GM12872 (cell line): ENCODE results near the gene KRTAP5-1.
"Not testable (repeated sequence)": the region's sequence is repeated elsewhere in the genome, so short reads cannot be mapped to it uniquely, and the experiment has no call there.

Experiments used
- TF ChIP-seq, protein P1 (sequence below): IDR thresholded peaks from 3 replicates; pipeline ENCODE4 v1.5.1; 2011; ENCODE audit warnings: low read depth, mild to moderate bottlenecking, low read length, moderate library complexity; ENCODE audit not compliant: insufficient read depth

The KRTAP5-1 gene, protein sequence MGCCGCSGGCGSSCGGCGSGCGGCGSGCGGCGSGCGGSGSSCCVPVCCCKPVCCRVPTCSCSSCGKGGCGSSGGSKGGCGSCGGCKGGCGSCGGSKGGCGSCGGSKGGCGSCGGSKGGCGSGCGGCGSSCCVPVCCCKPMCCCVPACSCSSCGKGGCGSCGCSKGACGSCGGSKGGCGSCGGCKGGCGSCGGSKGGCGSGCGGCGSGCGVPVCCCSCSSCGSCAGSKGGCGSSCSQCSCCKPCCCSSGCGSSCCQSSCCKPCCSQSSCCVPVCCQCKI

GRCh38 chr11:1584661-1585370, at the start of gene KRTAP5-1:
Gene KRTAP5-1, minus strand, starts transcription at chr11:1585283. Its CDS starts 34 bp downstream, at chr11:1585249.
- TF ChIP-seq, protein P1, sequence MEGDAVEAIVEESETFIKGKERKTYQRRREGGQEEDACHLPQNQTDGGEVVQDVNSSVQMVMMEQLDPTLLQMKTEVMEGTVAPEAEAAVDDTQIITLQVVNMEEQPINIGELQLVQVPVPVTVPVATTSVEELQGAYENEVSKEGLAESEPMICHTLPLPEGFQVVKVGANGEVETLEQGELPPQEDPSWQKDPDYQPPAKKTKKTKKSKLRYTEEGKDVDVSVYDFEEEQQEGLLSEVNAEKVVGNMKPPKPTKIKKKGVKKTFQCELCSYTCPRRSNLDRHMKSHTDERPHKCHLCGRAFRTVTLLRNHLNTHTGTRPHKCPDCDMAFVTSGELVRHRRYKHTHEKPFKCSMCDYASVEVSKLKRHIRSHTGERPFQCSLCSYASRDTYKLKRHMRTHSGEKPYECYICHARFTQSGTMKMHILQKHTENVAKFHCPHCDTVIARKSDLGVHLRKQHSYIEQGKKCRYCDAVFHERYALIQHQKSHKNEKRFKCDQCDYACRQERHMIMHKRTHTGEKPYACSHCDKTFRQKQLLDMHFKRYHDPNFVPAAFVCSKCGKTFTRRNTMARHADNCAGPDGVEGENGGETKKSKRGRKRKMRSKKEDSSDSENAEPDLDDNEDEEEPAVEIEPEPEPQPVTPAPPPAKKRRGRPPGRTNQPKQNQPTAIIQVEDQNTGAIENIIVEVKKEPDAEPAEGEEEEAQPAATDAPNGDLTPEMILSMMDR: not testable (repeated sequence)

DNA sequence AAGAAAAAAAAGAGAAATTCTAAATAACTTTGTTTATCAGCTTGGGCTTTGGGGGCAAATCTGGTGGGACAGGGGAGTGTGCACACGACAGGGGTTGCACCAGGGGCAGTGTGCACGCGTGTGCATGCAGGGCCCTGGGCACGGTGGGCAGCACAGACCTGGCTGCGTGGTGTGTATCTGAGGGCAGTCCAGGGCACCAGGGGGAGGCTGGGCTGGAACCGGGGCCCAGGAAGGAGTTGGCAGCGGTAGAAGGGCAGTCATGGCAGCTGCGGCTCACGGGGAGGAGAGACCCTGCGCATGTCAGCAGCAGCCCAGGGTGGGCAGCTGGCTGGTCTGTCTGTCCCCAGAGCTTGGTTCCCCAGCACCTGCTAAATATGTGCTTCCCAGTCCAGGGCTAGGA, 48.8 kb upstream of the KRTAP5-1 start:
- TF ChIP-seq, protein P1: no peak

- TF ChIP-seq, protein P1: no peak
Observed at GRCh38 chr11:1632053-1632714, 47.1 kb upstream of the KRTAP5-1 start.

DNA sequence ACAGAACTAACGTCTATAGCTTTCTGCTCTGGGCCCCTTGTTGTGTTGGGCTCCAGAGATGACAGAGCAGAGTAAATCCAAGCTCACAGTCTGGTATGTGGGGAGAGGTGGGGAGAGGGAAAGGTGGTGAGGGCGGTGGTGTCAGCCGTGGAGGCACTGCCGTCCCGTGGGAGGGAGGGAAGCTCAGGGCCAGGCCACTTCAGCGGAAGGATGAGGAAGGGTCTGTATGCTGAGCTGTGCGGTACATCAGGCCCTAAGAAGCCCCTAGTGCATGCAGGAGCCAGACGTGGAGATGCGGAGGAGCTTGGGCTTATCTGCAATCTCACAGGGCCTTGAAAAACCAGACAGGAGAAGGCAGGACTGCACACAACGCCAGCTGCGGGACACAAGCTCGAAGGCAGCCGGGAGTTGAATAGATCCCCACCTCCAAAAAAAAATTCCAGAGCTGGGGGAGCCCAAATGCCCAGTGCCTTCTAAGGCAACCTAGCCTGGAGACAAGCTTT, 46.0 kb upstream of the KRTAP5-1 start:
- TF ChIP-seq, protein P1: no peak

DNA sequence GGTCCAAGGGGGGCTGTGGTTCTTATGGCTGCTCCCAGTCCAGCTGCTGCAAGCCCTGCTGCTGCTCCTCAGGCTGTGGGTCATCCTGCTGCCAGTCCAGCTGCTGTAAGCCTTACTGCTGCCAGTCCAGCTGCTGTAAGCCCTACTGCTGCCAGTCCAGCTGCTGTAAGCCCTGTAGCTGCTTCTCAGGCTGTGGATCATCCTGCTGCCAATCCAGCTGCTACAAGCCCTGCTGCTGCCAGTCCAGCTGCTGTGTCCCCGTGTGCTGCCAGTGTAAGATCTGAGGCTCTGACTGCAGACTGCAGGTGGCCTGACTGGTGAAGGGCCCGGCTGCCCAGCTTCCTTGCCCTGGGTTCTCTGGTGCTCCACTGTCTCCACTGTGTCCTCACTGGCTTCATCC, 45.2 kb upstream of the KRTAP5-1 start:
- TF ChIP-seq, protein P1: no peak

- TF ChIP-seq, protein P1: no peak
Observed at GRCh38 chr11:1629326-1630185, 44.5 kb upstream of the KRTAP5-1 start, which contains the start of gene KRTAP5-5. Gene KRTAP5-5, plus strand, starts transcription at chr11:1629775. Its CDS starts 66 bp downstream, at chr11:1629841.
